Neural cell (in vitro differentiated cells): ENCODE measurements around the gene DHDH. TPM values are rescaled to one million over a fixed set of nuclear protein-coding genes. Genes with fewer than 3 reads are reported as not detected.
A peak's percentile ranks its signal among the peaks of the same experiment; 100 is the strongest.

Experiments used
- H2AFZ ChIP-seq: fragments of 200-600, 300-800 bp; sonication (generic), shearing (Covaris generic); 2 replicates; pipeline ENCODE4 v1.6.0; 2014; ENCODE audit warnings: low read depth, mild to moderate bottlenecking, antibody characterized with exemption, low read length, moderate library complexity
- H3F3A ChIP-seq: fragments of 200-600 bp; shearing (Covaris generic); 2 replicates; pipeline ENCODE4 v1.6.1; 2016; ENCODE audit warnings: mild to moderate bottlenecking, moderate library complexity, mixed read lengths, antibody characterized with exemption, low read length; ENCODE audit not compliant: insufficient read depth, poor library complexity, severe bottlenecking
- H3K27ac ChIP-seq: fragments of 200-600, 300-800 bp; sonication (generic), shearing (Covaris generic); 2 replicates; pipeline ENCODE4 v1.5.1; 2014; ENCODE audit warnings: mild to moderate bottlenecking, low read length, moderate library complexity
- H3K27me3 ChIP-seq: fragments of 300-800, 200-600 bp; sonication (generic), shearing (Covaris generic); 2 replicates; pipeline ENCODE4 v1.6.0; 2014; ENCODE audit warnings: mild to moderate bottlenecking, low read depth, low read length, moderate library complexity; ENCODE audit not compliant: insufficient read depth
- H3K36me3 ChIP-seq: fragments of 300-800, 200-600 bp; sonication (generic), shearing (Covaris generic); 2 replicates; pipeline ENCODE4 v1.5.1; 2014; ENCODE audit warnings: mild to moderate bottlenecking, antibody characterized with exemption, low read length, moderate library complexity; ENCODE audit not compliant: insufficient read depth
- H3K4me2 ChIP-seq: fragments of 300-800, 200-600 bp; sonication (generic), shearing (Covaris generic); 2 replicates; pipeline ENCODE4 v1.6.0; 2014; ENCODE audit warnings: mild to moderate bottlenecking, low read length
- H3K4me3 ChIP-seq: fragments of 300-800, 200-600 bp; sonication (generic), shearing (Covaris generic); 2 replicates; pipeline ENCODE4 v1.5.1; 2014; ENCODE audit warnings: mild to moderate bottlenecking, low read length, moderate library complexity
- H3K79me2 ChIP-seq: fragments of 200-600 bp; shearing (Covaris generic); replicated peaks from 2 replicates; pipeline ENCODE4 v1.6.0; 2014; ENCODE audit warnings: mild to moderate bottlenecking, low read length, moderate library complexity; ENCODE audit not compliant: insufficient read depth
- H3K9ac ChIP-seq: fragments of 300-800, 200-600 bp; sonication (generic), shearing (Covaris generic); 2 replicates; pipeline ENCODE4 v1.6.1; 2016; ENCODE audit warnings: mild to moderate bottlenecking, low read length, mixed read lengths
- H3K9me2 ChIP-seq: fragments of 200-600 bp; shearing (Covaris generic); 2 replicates; pipeline ENCODE4 v1.6.1; 2016; ENCODE audit warnings: mild to moderate bottlenecking, low read length, mixed read lengths; ENCODE audit not compliant: insufficient read depth
- H3K9me3 ChIP-seq: fragments of 200-600, 300-800 bp; sonication (generic), shearing (Covaris generic); 2 replicates; pipeline ENCODE4 v1.6.1; 2016; ENCODE audit warnings: mild to moderate bottlenecking, mixed run types, low read length, moderate library complexity, mixed read lengths
- H4K20me1 ChIP-seq: fragments of 200-600 bp; shearing (Covaris generic); 2 replicates; pipeline ENCODE4 v1.6.1; 2016; ENCODE audit warnings: mild to moderate bottlenecking, mixed run types; ENCODE audit not compliant: insufficient read depth
- CTCF ChIP-seq: fragments of 450-650 bp; IDR thresholded peaks from 2 replicates; pipeline ENCODE4 v1.5.1; 2014; ENCODE audit warnings: antibody characterized with exemption, mild to moderate bottlenecking, moderate library complexity; ENCODE audit not compliant: poor library complexity, severe bottlenecking
- EP300 ChIP-seq: fragments of 450-650 bp; conservative IDR thresholded peaks from 2 replicates; pipeline ENCODE4 v1.6.1; 2014; ENCODE audit warnings: antibody characterized with exemption, mild to moderate bottlenecking, moderate library complexity; ENCODE audit not compliant: poor library complexity, severe bottlenecking
- EZH2 ChIP-seq: fragments of 200-600, 300-800 bp; shearing (Covaris generic), sonication (generic); IDR thresholded peaks from 2 replicates; pipeline ENCODE4 v1.6.1; 2014; ENCODE audit warnings: antibody characterized with exemption, low read length, borderline replicate concordance, mild to moderate bottlenecking; ENCODE audit not compliant: insufficient read depth, poor library complexity, severe bottlenecking
- MXI1 ChIP-seq: fragments of 450-650 bp; conservative IDR thresholded peaks from 2 replicates; pipeline ENCODE4 v1.6.1; 2014; ENCODE audit warnings: antibody characterized with exemption, mild to moderate bottlenecking; ENCODE audit not compliant: poor library complexity, severe bottlenecking
- POLR2AphosphoS5 ChIP-seq: IDR thresholded peaks from 2 replicates; pipeline ENCODE4 v1.6.1; 2012
- RAD21 ChIP-seq: fragments of 450-650 bp; conservative IDR thresholded peaks from 2 replicates; pipeline ENCODE4 v1.6.1; 2014; ENCODE audit warnings: antibody characterized with exemption, mild to moderate bottlenecking, moderate library complexity
- REST ChIP-seq: IDR thresholded peaks from 2 replicates; pipeline ENCODE4 v1.6.1; 2012; ENCODE audit warnings: borderline replicate concordance
- SMC3 ChIP-seq: fragments of 450-650 bp; conservative IDR thresholded peaks from 2 replicates; pipeline ENCODE4 v1.6.1; 2014; ENCODE audit warnings: antibody characterized with exemption, mild to moderate bottlenecking, moderate library complexity; ENCODE audit not compliant: poor library complexity
- TAF1 ChIP-seq: IDR thresholded peaks from 2 replicates; pipeline ENCODE4 v1.6.1; 2012; ENCODE audit warnings: low read depth
- polyA plus RNA-seq: library from polyadenylated mRNA; depleted of rRNA; stranded (reverse); fragments of >200 nt; gene quantifications from 2 replicates; pipeline ENCODE4 v1.2.3, GENCODE V29; 2014

Gene DHDH
- polyA plus RNA-seq, 1 donor from 2014 or later: 4.8 TPM

GRCh38 chr19:48953141-48953540 lies 19.6 kb downstream of the DHDH start:
- Histone ChIP-seq H3K79me2 (peaks cover 9% of the 10 kb centered on the region), H3K4me2 (no peak overlapping the region), H3K27me3 (no peaks in the 10 kb centered on the region), H4K20me1 (no peaks in the 10 kb centered on the region), H3K9me2 (no peaks in the 10 kb centered on the region), H3K36me3 (no peaks in the 10 kb centered on the region), H3F3A (no peaks in the 10 kb centered on the region), H3K27ac (no peak overlapping the region), H3K9ac (no peak overlapping the region), H3K4me3 (no peak overlapping the region), H3K9me3 (no peaks in the 10 kb centered on the region), H2AFZ (no peak overlapping the region)
- TF ChIP-seq TAF1: no peak
- no peak for TF ChIP-seq POLR2AphosphoS5
- TF ChIP-seq SMC3: no peak
- TF ChIP-seq EP300: no peak
- TF ChIP-seq RAD21: no peak
- TF ChIP-seq EZH2: no peak
- TF ChIP-seq REST: no peak
- TF ChIP-seq MXI1: no peak
- no peak for TF ChIP-seq CTCF

GRCh38 chr19:48953990-48954594 lies 20.6 kb downstream of the DHDH start:
- peak overlapping the region; percentile 94 for H3K4me3 ChIP-seq
- peak overlapping the region; percentile 27 for H2AFZ ChIP-seq
- H3K4me2 ChIP-seq: peak overlapping the region; percentile 40
- H3K9me3 ChIP-seq: no peaks in the 10 kb centered on the region
- peak overlapping the region; percentile 32 for H3K27ac ChIP-seq
- peak overlapping the region; percentile 92 for H3K9ac ChIP-seq
- TF ChIP-seq TAF1 (no peak), EP300 (no peak), SMC3 (no peak), MXI1 (no peak), EZH2 (no peak), POLR2AphosphoS5 (no peak), CTCF (no peak), RAD21 (no peak), REST (no peak)
- no peaks in the 10 kb centered on the region for H3K9me2 ChIP-seq
- H3K79me2 ChIP-seq: peaks cover 9% of the 10 kb centered on the region
- H3K36me3 ChIP-seq: no peaks in the 10 kb centered on the region
- H4K20me1 ChIP-seq: no peaks in the 10 kb centered on the region
- H3K27me3 ChIP-seq: no peaks in the 10 kb centered on the region
- H3F3A ChIP-seq: no peaks in the 10 kb centered on the region
